Measurements from ENCODE around the gene CTSW.
"Not testable (repeated sequence)": the region's sequence is repeated elsewhere in the genome, so short reads cannot be mapped to it uniquely, and the experiment has no call there.

Gene CTSW, protein sequence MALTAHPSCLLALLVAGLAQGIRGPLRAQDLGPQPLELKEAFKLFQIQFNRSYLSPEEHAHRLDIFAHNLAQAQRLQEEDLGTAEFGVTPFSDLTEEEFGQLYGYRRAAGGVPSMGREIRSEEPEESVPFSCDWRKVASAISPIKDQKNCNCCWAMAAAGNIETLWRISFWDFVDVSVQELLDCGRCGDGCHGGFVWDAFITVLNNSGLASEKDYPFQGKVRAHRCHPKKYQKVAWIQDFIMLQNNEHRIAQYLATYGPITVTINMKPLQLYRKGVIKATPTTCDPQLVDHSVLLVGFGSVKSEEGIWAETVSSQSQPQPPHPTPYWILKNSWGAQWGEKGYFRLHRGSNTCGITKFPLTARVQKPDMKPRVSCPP

DNA sequence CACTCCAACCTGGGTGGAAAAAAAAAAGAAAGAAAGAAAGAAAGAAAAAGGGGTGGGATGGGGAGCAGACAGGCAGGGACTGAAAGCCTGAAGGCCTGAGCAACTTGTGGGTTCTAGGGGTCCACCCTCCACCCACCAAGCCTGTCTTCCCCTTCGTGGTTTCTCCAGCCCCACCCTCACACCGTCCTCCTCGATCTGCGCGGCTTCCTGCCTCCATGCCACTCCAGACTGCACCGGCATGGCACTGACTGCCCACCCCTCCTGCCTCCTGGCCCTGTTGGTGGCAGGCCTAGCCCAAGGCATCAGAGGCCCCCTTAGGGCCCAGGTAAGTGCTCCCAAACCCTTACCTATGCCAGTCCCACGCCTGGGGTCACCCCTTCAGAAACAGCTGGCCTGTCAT is at the start of gene CTSW:
TSS of gene CTSW (plus strand) at position 221 of the 400 bp plus-strand sequence. CDS start at position 239, 18 bp downstream.
- DNase-seq: no peak

DNA sequence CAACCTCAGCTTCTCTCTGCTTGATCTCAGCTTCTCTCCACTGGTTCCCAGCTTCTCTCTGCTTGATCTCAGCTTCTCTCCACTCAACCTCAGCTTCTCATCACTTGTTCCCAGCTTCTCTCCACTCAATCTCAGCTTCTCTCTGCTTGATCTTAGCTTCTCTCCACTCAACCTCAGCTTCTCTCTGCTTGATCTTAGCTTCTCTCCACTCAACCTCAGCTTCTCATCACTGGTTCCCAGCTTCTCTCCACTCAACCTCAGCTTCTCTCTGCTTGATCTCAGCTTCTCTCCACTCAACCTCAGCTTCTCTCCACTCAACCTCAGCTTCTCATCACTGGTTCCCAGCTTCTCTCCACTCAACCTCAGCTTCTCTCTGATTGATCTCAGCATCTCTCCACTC is 47.4 kb upstream of the CTSW start:
- DNase-seq: not testable (repeated sequence)

DNA sequence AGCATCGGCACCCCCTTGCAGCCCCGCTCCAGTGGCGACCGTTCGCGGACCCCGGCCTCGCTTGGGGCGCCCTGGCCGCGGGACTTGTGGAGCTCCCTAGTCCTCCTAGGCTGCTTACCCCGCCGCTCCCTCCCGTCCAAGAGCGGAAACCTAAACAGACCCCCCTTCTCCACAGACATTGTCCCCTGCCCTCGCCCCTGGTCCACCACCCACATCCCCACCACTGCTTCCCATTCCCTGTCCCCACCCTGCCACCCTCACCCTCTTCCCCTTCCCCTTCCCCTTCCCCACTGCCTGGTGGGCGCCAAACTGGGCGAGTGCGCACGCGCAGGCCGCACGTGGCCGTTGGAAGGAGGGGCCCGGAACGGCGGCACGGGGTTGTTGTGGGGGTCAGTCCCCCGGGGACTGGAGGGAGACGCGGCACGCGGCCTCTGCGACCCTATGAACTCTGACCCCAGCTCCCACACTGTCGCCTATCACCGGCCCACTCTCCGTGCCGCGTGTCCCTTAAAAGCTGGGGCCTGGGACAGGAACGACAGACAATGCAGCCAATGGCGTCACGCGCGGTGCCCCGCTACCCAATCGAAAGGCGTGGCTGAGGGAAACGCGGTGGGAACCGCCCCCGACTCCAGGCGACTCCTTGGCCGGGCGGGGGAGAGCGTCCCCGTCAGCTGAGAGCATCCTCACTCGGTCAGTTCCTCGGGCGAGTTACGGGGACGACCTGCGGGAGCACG is 46.2 kb upstream of the CTSW start, which contains the start of gene SNX32:
TSS of gene SNX32 (plus strand) at position 667 of the 734 bp plus-strand sequence. CDS start 103 bp downstream, outside the sequence.
- DNase-seq: peak; percentile 89

DNA sequence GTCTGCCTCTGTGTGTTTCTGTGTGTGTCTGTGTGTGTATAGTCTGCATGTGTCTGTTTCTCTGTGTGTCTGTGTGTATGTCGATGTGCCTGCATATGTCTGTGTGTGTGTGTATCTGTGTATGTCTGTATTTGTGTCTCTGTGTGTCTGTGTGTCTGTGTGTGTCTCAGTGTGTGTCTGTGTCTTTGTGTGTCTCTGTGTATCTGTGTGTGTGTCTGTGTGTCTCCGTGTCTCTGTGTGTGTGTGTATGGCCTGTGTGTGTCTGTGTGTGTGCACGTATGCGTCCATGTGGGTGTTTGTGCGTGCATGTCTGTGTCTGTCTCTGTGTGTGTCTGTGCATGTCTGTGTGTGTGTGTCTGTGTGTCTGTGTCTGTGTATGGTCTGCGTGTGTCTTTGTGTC is 45.4 kb upstream of the CTSW start:
- no peak for DNase-seq

DNA sequence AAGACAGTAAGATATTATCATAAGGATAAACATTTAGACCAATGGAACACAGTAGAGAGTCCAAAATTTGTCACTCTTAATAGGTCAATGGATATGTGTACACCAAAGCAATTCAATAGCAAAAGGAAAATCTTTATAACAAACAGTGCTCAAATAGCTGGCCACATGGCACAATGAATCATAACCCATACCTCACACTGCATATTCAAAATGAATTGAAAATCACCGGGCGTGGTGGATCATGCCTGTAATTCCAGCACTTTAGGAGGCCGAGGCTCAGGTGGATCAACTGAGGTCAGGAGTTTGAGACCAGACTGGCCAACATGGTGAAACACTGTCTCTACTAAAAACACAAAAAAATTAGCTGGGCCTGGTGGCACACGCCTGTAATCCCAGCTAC is 37.5 kb upstream of the CTSW start:
- DNase-seq: no peak

DNA sequence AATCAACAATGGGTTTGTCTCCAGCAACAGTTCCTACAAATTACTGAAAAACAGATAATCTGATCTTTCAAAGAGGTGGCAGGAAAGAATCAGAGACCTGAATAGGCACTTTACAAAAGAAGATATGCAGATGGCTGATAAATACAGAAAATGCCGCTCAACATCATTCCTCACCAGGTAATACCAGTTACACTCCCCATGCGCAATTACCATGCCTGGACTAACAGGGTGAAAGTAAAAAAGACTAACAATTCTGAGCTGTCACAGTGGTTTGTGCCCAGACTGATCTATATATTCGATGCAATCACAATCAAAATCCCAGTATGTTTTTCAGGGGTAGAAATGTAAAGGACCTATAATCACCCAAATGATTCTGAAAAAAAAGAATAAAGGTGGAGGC is 35.8 kb upstream of the CTSW start:
- no peak for DNase-seq

DNA sequence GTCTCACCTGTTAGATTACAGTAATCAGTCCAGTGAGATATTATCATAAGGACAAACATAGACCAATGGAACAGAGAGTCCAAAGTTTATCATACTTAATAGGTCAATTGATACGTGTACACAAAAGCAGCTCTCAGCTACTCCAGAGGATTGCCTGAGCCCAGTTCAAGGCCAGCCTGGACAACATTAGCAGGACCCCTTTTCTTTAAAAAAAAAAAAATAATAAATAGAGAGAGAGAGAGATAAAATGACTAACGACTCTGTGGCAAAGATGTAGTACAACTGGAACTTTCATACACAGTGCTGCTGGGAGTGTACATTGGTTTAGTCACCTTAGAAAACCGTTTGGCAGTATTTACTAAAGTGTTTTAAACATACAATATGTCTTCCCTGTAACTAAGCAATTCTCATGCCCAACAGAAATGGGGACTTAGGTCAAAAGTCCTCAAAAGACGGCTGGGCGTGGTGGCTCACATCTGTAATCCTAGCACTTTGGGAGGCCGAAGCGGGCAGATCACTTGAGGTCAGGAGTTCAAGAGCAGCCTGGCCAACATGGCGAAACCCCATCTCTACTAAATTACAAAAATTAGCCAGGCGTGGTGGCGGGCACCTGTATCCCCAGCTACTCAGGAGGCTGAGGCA is 35.3 kb upstream of the CTSW start:
- DNase-seq: no peak

DNA sequence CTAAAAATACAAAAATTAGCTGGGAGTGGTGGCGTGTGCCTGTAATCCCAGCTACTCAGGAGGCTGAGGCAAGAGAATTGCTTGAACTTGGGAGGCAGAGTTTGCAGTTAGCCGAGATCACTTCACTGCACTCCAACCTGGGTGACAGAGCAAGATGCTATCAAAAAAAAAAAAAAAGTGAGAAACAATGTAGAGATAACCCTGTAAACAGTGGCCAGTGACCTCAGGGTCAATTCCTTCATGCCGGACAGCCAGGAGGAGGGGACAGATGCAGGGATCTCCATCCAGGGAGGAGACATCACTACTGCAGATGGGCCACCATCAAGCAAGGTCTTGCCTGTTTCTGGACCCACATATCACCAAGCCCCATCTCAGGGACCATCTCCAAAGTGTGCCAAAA is 31.9 kb upstream of the CTSW start:
- DNase-seq: no peak

DNA sequence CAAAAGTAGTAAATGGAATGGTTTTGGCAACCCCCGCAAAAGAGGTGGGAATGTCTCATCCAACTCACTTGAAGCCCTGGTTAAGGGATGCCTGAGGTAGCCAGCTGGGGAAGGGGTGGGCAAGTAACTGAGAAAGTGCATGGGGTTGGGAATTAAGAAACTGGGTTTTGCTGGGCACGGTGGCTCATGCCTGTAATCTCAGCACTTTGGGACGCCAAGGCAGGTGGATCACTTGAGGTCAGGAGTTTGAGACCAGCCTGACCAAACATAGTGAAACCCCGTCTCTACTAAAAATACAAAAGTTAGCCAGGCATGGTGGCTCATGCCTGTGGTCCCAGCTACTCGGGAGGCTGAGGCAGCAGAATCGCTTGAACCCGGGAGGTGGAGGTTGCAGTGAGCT is 30.9 kb upstream of the CTSW start:
- not testable (repeated sequence) for DNase-seq

DNA sequence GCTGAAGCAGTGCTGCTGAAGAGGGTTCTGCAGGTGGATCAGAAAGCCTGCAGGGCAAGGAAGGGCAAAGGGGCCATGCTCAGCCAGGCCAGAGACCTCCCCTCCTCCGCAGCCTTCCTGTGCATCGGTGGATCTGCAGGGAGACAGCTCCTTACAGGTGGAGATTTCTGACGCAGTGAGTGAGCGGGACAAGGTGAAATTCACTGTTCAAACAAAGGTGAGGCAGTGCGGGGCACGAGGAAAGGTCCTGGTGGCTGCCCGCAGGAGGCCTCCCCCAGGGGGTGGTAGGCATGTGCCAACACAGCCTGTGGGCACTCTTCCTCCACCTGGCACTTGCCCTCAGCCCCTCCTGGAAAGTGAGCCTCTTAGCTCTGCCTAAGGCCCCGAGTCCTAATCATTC is 30.3 kb upstream of the CTSW start:
- no peak for DNase-seq

DNA sequence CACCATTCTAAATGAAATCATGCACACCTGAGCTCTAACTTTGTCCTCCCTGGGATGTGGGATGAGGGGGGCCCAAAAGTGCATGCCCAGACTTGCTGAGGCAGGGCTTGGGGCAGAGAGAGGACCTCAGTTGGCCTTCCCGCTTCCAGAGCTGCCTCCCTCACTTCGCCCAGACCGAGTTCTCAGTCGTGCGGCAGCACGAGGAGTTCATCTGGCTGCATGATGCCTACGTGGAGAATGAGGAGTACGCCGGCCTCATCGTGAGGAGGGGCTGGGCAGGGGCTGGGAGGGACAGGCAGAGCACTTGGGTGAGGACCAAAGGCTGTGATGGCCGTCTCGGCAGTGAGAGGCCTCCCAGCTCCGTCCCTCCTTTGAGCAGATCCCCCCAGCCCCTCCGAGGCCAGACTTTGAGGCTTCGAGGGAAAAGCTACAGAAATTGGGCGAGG is 29.8 kb upstream of the CTSW start:
- no peak for DNase-seq

DNA sequence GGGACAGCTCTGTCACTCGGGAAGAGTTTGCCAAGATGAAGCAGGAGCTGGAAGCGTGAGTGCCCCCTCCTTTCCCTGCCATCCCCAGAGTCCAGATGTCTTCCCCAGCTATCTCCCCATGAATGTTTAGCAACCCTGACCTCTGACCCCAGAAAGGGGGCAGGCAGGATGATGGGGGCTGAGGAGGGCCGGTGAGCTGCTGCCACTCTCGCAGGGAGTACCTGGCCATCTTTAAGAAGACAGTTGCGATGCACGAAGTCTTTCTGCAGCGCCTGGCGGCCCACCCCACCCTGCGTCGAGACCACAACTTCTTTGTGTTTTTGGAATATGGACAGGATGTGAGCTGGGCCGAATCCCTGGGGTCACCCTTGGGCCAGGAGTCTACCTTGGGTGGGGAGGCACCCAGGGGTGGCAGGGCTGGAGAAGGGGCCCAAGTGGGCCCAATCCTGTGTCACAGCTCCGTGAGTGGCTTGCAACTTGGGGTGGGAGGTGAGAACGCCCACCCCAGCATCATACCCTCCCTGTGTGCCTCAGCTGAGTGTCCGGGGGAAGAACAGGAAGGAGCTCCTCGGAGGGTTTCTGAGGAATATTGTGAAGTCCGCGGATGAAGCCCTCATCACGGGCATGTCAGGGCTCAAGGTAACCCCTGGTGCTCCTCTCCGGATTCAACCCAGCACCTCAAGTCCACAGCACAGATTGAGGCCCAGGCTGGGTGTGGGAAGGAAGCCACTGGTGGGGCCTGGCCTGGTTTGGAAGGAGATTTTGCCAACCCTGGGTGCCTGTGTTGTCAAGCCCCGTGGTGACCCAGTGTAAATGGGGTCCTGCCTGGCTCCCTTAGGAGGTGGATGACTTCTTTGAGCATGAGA is 29.2 kb upstream of the CTSW start:
- DNase-seq: peak; percentile 49

DNA sequence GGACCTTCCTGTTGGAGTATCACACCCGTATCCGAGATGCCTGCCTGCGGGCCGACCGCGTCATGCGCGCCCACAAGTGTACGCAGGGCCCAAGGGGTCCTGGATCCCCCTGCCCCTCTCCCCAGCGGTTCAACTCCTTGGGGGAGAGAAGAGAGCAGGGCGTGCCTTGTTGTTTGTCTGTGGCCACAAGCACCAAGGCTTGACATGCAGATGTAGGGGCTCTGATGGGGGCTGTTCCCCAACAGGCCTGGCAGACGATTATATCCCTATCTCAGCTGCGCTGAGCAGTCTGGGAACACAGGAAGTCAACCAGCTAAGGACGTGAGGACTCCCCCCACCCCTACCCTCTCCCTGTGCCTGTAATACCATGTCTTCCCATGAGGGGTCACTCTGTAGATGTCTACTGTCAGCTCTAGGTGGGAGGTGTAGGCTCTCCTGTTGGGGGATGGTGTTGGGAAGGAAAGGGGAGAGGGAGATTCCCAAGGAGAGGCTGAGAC is 28.5 kb upstream of the CTSW start:
- DNase-seq: peak; percentile 63

DNA sequence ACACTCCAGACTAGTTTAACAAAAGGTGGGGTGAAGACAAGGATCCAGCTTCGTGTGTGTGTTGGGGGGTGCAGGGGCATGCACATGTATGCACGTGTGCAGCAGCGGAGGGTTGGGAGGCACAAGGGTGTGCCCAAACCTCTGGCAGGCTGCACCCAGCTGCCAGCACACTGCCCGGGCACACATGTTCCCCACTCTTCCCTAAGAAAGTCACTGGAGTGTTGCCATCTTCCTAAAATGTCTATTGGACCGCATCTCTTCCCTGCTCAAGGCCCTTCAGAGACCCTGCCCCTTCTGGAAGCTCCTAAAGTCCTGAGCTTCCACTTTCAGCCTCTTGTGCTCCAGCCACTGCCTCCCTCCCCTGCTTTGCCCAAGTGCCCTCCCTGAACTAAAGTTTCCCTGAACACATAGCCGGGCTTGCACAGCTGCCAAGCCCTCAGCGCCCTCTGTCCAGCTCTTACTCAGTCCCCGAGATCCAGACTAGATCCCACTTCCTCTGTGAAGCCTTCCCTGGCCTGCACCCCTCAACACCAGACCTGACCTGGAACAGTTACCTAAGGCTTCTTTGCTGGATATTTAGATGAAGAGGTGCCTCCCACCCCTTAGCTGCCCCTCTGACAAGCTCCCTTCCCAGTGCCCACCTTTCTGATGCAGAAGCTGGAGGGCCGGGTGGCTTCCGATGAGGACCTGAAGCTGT is 27.7 kb upstream of the CTSW start:
- DNase-seq: peak; percentile 50

DNA sequence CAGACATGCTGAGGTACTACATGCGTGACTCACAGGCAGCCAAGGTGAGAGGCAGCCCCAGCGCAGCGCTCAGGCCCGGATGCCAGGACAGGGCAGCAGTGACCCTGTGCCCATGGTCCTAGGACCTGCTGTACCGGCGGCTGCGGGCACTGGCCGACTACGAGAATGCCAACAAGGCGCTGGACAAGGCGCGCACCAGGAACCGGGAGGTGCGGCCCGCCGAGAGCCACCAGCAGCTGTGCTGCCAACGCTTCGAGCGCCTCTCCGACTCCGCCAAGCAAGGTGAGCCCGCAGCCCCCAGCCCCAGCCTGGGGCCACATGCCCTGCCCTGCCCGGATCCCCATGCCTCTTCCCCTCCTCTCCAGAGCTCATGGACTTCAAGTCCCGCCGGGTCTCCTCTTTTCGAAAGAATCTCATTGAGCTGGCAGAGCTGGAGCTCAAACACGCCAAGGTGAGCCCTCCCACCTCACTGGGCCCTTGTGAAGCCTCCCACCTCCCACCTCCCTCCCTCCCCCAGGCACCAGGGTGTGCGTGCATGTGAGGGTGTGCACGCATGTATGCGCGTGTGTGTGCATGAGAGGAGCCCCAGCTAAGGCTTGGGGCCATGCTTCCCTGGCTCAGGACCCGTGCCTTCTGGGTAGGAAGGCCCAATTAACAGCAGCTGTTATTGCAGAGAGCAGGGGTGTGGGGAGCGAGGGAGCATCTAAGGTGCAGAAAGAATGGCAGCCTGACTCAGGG is 27.0 kb upstream of the CTSW start:
- DNase-seq: peak; percentile 60

DNA sequence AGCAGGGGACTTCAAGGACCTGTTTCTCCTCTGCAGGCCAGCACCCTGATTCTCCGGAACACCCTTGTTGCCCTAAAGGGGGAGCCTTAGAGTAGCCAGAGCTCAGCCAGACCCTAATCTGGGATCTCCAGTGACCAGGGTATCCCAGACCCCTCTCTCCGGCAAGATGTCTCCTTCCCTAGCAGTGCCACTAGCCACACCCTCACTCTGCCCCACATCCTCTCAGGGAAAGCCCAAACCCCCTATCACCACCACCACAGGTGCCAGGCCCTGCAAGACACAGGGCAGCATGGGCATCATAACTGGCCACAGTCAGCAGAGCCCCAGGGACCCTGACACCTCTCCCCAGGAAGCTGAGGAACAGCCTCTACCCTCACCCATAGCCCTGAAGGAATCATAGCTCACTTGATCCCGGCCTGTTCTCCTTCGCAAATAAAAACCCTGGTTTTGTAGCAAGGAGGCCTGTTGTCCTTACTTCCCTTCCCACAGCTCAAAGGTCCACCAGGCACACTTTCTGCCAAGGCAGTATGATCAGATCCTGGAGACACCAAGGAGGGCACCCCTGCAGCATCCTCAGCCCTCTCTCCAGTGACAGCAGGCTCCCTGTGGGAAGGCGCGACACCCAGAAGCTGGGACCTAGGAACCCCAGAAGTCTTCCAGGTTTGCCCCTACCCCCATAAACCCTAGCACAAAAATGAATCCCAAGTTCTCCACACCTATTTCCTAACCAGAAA is 26.2 kb upstream of the CTSW start:
- DNase-seq: no peak

DNA sequence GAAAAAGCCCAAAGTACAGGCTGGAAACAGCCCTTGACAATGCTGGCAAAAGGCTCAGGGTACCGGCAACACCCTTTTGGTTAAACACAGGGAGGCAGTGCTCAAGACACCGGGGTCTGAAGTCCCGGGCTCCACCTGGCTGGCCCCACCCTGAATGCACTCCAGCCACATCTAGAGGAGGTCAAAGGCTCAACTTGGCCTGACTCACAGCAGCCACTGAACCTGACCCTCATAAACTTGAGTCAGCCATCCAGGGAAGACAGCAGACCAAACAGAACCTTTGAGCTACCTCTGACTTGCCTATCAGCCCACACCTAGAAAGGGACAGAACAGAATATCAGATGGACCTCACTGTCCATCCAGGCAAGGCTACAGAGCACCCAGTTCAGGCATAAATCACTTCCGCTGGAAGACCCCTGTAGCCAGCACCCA is 25.5 kb upstream of the CTSW start:
- no peak for DNase-seq

DNA sequence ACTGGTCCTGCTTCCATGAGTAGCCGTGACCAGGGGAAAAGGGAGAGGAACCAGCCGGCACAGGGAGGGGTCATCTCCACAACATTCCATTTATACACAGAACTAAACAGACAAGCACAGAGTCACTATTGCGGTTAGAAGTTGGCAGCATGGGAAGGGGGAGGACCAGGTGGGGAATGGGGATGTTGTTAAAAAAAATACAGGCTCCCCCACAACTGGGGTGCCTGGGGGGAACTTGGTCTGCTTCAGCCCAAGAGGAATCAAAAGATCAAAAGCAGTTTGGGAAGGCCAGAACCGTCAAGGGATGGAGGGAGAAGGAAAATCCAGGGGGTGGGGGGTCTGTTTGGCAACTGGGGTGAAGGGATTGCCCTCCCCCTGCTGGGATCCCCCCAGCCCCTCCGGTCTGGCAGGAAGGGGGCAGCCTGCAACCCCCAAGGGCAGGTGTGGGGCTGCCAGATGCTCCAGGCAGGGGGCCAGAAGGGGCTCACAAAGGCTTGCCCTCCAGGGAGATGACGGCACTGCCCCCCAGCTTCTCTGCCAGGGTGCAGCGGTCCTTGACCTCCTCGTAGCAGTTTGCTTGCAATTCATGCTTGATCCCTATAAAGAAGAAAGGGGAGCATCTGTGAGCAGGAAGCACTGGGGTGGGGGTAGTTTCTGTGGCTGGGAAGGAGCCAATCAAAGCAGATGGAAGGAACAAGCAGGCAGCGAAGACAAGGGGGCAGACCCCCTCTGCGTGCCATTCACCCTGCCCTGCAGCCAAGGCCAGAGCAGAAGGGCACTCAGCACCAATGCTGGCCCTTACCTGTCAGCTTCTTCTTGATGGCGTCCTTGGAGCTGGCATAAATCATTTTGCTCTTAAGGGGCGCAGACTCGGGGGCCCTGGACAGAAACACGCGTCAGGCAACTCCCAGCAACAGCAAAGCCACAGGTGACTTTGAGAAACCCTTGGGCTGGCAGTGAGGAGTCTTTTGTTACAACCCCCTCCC is 24.5 kb upstream of the CTSW start:
- DNase-seq: no peak

DNA sequence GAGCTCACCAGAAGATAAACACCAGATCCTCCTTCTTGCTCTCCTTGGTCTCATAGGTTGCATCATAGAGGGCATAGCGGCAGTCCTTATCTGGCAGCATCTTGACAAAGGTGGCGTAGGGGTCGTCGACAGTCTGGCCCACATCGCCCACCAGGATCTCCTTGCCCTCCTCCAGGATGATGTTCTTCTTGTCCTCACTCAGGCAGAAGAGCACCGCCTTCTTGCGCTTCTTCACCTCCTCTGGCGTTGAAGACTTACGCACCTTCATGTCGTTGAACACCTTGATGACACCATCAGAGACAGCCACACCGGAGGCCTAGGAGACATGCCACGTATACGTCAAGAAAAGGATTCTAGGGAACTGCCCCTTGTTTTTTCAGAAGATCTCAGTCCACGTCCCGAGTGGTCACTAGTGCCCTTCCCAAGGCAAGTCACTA is 23.7 kb upstream of the CTSW start:
- DNase-seq: no peak
